ENCODE data around the gene SVEP1. TPM values are rescaled to one million over a fixed set of nuclear protein-coding genes. Genes with fewer than 3 reads are reported as not detected.
A peak's percentile ranks its signal among the peaks of the same experiment; 100 is the strongest.
"Not testable (repeated sequence)": the region's sequence is repeated elsewhere in the genome, so short reads cannot be mapped to it uniquely, and the experiment has no call there.

The SVEP1 gene
- total RNA-seq: under 0.01 and 0.13 TPM in 2 replicates

DNA sequence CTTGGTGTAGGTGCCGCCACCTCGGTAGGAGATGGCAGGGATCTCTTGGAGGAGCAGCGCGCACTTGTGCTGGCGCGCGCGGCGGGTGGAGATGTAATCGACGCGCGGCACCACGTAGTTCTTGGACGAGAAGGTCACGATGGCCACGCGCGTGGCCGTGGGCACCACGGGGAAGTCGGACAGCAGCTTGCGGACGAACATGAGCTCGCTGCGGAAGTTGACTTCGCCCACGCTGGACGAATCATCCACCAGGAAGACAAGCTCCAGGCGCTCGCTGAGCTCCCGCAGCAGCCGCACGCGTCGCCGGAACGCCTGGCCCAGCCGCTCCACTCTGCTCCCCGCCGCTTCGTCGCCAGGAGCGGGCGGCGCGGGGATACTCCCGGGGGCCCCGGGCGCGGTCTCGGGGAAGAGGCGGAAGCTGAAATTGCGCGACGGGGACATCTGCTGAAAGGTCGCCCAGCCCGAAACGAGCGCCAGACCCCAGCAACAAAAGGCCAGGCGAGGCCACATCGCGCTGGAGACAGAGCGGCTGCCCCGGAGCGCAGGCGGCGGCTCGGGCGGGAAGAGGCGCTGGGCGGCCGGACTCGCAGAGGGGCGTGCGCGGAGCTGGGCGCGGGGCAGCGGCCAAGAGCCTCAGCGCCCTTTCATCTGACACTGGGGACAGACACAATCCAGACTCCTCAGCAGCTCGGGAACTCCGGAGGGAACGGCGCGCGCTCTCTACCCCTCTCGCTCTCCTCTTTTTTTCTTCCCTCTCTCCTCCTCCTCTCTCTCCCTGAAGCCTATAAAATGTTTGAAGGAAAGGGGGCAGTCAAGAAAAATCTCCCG, at the start of gene SVEP1:
SVEP1 (minus strand) TSS at position 708 of the 828 bp plus-strand sequence; CDS start at position 510, 198 bp downstream.
- DNase-seq (ENCODE audit: low read depth in 2 of 2): peak in 1 of 2 donors; percentile 12

DNA sequence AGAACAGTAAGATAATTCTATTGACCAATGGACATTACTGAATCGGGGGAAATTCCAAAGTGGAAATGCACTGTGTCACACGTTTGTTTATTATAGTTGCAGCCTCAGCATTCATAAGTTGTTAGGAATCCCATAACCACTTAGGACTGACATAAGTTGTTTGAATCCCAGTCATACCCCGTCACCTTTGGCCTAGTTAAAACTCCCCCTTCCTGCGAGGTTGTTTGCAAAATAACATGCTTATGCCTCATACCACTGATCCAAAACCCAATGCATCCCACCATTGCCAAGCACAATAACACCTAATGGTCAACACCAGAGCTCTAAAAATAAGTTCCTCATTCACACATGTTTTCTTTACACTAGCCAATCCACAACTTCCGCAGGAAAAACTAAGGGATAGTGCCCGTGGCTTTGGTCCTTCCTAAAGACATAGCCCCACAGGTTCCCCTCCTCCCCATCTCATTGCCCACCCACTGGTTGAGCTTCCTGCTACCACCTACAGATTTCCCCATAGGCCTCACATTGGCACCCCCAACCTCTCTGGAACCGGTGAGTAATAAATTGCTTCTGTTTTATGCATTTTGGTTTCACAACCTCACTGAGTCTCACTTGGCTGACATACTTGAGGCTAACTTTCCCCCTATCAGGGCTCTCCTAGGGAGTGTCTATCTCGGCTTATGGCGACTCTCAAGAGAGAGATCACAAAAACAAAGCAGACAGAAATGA, 46.7 kb upstream of the SVEP1 start:
- peak; percentile 6 to 22 for DNase-seq (ENCODE audit: low read depth in 2 of 2)

DNA sequence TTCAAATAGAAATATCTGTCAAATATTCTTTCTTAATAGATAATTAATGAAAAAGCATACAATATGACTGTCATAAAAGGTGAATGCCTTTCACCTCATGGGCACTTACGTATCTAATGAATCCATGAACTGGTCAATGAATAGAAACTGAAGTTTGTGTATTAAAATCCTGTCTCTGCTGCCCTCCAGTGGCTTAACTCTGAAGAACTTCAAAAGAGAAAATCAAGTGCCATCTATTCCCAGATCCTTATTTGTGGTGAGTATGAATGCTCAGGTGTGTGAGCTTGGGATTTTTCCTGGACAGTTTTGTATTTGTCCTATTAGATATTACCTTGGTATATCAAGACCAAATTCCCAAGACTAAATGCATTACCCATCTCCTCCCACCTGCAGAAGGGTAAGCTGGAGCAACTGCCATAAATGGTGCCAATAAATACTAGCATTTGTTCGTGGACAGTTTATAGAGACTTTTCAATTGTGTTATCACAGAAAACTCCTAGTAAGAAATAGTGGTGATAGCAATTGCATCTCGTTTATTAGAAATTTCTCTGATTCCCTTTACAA, 44.0 kb upstream of the SVEP1 start:
- DNase-seq (ENCODE audit: low read depth in 2 of 2): peak; percentile 40 to 58

DNA sequence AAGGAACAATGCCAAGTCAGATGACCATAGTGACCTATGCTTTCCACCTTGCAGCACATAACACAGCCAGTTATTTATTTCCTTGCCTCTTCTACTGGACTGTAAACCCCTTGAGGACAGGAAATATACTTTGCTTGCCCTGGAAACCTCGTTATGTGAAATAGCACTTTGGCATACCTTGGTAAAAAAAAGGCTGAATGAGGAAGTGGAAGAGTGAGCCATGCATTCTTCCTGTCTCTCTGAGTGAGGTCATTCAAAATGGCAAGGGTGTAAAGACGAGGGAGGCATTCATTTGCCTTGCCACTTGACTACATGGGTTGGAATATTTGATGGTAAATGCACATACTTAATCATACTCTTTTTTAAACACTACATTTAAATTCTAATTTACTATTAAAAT, 42.8 kb upstream of the SVEP1 start:
- DNase-seq (ENCODE audit: low read depth in 2 of 2): no peak

DNA sequence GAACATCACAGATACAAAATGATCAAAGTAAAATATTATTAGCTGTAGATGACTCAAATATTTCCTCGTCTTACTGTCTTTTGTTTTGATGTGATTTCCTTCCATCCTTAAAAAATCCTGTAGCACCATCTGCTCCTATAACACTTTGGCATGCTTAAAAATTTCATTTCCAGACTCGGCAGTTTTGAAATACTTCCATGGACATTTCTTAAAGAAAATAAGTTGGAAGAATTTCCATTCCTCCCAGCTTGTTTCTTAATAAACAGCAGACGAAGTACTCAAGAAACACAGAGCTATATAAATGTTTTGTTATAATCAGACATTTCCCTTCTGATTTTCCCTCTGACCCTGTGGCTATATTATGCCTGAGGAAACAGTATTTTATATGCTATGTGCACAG, 41.2 kb upstream of the SVEP1 start:
- no peak for DNase-seq (ENCODE audit: low read depth in 2 of 2)

DNA sequence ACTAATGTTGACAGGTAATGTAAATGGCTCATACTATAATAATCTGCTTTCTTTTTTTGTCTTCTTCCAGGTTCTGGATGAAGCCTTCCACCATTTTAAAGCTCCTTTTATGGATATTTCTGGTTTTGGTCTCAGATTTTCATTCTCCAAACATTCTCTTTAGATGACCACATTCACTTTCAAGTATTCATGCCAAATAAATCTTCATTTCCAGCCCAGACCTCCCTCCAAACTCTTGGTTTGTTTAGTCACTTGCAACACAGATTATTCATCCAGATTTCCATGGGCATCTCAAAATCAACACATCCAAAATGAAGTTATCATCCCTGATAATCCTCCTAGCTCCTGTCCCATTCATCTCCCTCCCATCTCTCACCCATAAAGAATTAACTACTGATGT, 40.3 kb upstream of the SVEP1 start:
- DNase-seq (ENCODE audit: low read depth in 2 of 2): no peak

DNA sequence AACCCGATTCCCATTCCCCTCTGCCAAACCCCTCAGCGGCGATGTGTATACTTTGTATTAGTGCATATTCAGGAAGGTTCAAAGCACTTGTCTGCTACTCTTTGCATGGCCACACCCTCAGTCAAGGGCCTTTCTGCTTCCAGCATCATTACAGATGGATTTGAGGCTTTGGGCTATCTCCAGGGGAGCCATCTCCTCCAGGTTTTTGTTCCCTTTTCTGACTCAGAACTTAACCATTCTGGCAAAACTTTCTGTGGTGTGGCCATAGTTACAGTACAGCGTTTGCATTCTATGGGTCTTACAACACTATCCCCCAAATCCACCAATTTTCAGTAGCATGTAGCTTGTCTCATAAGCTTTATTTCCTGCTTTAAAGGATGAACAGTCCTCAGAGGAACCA, 36.0 kb upstream of the SVEP1 start:
- no peak for DNase-seq (ENCODE audit: low read depth in 2 of 2)

DNA sequence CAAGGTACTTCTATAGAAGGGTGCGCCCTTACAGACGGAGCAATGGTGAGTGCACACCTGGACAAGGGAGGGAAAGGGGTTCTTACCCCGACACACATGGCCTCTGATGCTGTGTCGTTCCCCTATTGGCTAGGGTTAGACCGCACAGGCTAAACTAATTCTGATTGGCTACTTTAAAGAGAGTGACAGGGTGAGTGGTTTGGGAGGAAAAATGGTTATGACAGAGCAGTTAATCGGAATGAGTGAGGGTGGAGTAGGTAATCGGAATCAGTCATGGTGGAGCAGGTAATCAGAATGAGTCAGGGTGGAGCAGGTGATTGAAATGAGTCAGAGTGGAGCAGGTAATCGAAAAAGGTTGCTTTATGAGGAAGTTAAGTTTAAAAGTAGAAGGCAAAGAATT, 35.0 kb upstream of the SVEP1 start:
- DNase-seq (ENCODE audit: low read depth in 2 of 2): not testable (repeated sequence)

DNA sequence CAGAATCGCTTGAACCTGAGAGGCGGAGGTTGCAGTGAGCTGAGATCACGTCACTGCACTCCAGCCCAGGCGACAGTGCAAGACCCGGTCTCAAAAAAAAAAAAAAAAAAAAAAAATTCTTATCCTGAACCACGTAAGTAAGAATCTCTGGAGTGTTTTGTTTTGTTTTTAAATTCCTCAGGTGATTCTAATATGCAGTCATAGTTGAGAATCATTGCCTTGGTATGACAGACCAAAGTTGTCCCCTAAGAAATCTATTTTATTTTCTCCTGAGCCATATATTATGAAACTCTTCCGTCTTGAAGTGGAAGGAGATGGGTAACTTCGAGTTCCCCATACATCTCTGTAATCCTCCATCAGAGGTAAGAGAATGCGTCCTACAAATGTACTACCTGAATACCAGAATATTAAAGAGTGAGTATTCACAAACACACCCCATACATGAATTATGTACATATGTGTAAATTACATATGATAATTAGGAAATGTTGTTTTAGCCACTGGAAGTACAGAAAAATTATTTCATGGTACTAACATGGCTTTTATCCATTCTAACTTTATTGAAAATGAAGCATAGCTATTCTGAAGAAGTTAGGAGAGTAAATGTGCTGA, 26.7 kb upstream of the SVEP1 start:
- no peak for DNase-seq (ENCODE audit: low read depth in 2 of 2)

DNA sequence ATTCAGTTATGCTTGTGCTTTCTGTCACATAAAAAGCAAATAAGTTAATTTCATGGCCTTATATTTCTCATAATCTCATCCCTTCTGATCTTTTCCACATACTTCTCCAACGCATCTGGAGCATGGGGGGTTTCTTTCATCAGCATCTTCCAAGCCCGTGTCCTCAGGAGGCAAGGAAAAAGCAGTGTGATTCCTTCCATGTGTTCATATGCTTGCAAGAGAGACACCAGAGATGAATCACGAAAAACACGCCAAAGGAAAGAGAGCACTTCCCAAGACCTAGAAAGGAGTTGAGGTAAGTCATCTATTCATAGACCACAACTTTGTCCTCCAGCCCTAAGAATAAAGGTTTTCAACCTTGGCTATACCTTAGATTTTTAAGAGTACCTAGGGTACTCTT, 26.0 kb upstream of the SVEP1 start:
- DNase-seq (ENCODE audit: low read depth in 2 of 2): no peak

DNA sequence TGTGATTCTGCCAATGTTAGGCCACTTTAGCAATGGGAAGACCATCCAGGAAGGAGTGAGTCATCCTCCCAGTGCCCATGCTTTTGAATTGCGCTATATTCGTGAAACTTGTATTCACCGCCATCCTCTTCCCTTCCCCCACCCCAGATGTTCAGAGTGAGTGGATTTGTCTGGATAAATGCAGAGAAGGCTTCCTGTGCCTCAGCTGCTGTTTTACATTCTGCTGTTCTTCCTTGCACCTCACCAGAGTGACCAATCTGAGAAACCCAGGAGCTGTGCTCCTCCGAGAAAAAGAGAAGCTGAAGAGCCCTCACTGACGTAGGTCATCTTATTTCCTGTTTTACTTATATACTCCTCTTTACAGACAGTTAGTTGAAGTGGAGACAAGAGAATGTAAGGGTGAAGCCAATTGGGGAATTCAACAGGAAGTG, 24.6 kb upstream of the SVEP1 start:
- peak; percentile 15 to 51 for DNase-seq (ENCODE audit: low read depth in 2 of 2)

DNA sequence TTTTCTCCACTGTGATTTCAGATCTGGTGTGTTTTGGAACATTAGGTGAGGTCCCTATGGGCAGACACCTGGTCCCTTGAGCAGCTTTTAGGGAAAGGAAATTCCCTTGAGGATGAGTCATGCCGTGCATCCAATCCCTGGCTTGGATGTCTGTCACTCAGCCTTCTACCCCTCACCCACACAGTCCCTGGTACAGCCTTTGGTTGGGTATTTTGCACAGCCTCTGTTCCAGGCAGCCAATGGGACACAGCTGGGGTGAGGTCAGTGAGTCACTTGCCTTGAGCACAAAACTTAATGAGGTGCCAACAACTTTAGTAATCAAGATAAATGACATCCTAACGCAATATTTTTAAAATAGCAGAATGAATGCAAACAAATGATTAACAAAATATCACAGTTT, 22.7 kb upstream of the SVEP1 start:
- no peak for DNase-seq (ENCODE audit: low read depth in 2 of 2)

DNA sequence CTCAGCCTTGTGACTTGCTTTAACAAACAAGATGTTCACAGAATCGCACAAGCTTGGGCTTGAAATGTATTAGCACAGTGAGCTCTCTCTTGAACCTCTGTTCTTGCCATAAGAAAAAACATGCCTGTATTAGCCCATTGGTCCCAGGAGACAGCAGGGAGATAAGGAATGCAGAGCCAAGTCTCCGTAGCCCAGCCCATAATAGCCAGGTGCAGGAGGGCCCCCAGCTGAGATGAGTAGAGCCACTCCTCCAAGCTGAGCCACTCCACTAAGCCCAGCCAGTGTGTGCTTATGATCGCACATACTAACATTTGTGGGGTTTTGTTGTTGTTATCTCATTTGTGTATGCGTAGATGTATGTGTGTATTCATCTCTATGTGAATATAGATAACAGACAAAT, 21.6 kb upstream of the SVEP1 start:
- no peak for DNase-seq (ENCODE audit: low read depth in 2 of 2)

DNA sequence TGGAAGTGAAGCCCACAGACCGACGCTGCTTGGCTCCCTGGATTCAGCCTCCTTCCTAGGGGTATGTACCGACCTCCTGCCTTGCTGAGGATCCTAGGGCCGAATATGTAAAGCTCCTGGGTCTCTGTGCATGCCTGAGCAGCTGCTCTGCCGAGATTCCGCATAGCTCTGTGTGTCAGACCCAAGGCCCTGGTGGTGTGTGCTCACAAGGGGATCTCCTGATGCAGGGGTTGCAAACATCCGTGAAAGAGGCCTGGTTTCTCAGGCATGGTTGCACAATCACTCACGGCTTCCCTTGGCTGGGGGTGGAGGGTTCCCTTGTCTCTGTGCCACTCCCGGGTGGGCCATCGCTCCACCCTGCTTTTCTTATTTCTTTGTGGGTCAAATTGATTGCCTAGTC, 19.9 kb upstream of the SVEP1 start:
- DNase-seq (ENCODE audit: low read depth in 2 of 2): no peak

DNA sequence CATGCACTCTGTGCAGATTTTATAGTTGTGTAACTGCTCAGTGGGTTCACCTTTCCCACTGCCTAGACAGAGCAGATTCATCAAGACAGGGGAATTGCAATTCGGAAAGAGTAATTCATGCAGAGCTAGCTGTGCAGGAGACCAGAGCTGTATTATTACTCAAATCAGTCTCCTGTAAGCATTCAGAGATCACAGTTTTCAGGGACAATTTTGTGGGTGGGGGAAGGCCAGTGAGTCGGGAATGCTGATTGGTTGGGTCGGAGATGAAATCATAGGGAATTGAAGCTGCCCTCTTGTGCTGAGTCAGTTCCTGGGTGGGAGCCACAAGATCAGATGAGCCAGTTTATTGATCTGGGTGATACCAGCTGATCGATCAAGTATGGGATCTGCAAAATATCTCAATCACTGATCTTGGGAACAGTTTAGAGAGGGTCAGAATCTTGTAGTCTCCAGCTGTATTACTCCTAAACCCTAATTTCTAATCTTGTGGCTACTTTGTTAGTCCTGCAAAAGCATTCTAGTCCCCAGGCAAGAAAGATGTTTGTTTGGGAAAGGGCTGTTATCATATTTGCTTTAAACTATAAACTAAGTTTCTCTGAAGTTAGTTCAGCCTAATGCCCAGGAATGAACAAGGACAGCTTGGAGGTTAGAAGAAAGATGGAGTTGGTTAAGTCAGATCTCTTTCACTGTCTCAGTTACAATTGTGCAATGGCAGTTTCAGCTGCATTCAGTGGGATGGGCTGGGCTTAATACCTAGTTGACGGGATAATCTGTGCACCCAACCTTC, 12.7 kb upstream of the SVEP1 start:
- no peak for DNase-seq (ENCODE audit: low read depth in 2 of 2)

DNA sequence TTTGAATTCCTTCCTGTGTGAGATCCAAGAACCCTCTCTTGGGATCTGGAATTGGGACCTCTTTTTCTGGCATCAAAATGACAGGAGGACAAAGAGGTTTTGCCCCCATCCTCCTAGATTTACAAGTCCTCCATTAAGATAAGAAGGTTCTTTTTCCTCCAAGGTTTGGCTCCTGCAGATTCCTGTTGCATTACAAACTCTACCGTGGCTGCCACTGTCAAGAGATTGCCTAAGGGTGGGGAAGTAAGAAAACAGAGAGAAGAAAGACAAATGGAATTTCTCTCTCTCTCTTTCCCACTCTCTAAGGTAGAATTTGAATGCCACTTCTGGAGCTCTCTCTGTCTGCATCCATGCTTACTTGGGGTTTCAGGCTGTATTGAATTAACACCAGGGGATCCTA, 12.0 kb upstream of the SVEP1 start:
- DNase-seq (ENCODE audit: low read depth in 2 of 2): no peak

DNA sequence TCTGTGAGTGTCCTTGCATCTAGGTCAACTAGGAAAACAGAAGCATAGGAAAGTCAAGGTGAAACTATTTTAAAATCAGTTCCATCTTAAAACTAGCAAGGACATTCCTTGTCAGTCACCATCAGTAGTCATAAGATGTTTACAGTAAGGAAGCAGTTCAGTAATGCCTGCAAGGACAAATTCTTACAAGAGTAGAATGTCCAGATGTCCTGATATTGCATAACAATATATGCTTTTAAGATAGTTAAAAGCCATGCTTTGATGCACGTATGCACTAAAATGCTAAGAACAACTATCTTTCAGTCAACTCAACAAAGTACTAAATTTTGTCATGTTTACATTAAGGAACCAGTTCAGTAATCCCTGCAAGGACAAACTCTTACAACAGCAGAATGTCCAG, 11.3 kb upstream of the SVEP1 start:
- DNase-seq (ENCODE audit: low read depth in 2 of 2): no peak

DNA sequence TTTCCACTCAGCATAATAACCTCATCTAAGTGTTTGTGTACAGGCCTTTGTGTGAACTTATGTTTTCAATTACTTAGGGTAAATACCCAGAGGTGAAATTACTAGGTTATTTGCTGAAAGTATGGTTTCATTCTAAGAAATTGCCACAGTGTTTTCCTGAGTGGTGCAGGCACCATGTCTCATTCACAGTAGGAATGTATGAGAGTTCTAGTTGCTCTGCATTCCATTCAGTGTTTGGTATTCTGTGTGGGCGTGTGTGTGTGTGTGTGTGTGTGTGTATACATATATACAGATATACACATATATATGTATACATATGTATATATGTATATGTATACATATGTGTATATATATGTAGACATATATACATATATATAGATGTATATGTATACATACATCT, 8.8 kb upstream of the SVEP1 start:
- no peak for DNase-seq (ENCODE audit: low read depth in 2 of 2)

DNA sequence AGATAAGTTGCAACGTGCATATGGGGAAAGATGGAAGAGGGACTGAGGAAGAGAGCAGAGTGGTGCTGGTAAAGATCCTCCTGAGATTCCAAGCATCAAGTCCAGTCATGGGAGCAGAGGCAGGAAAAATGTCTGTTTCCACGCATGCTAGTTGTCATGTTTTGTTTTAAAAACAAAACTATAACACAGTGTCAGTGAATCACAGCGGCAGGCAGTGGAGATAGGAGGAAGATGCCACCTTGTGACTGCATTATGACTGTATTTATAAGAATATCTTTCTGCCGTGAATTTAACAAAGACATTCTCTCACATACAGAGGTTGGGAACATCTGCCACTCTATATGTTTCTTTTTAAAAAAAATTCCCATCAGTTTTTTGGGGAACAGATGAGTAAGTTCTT, 3.7 kb upstream of the SVEP1 start:
- DNase-seq (ENCODE audit: low read depth in 2 of 2): no peak

DNA sequence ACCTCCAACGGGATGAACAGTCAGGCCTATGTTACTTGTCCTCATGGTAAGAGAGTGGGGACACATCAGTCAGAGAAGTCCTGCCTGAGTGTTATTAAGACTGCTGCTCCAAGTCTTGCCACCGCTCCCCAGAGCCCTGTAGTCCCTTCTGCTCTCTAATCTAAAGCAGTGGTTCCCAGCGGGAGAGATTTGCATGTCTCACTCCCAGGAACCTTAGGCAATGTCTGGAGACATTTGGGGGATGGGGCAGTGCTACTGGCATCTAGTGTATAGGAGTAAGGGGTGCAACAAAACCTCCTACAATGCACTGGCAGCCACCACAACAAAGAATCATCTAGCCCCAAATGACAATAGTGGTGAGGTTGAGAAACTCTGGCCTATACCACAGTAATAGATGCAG, 2.6 kb upstream of the SVEP1 start:
- no peak for DNase-seq (ENCODE audit: low read depth in 2 of 2)

DNA sequence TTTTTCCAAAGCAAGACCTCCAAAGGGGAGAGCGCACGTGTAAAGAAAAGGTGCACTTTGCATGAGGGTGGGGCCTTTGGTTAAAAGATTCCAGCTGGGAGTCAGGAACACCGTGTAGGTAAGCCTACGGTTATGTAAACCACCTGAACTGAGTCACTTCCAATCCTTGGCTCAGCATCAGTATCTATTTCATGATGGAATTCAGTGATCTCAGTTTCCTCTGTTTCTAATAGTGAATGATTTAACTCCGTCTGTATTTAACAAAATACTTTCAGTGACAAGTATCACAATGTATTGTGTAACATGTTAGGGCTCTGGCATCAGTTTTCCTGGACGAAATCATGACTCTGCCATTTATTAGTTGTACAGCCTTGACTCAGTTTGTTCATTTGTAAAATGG, 1.3 kb upstream of the SVEP1 start:
- no peak for DNase-seq (ENCODE audit: low read depth in 2 of 2)

DNA sequence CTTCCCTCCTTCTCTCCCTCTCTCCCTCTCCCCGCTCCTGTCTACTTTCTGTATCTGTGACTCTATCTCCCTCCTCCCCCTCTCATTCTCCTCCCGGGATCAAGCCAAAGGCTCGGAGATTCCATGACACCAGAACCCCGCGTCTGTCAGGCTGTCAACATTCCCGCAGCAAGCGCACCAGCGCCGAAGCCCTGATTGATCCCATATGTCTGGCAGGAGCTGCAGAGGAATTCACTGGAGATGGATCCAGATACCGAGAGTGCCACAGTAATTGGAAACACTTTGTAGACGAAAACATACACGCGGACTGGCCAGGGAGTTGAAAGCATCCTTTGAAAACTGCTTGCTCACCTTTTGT, 300 bp upstream of the SVEP1 start:
- DNase-seq (ENCODE audit: low read depth in 2 of 2): no peak
